Measurements from ENCODE around the gene ANKZF1. TPM values are rescaled to one million over a fixed set of nuclear protein-coding genes. Genes with fewer than 3 reads are reported as not detected.

ANKZF1 gene, protein sequence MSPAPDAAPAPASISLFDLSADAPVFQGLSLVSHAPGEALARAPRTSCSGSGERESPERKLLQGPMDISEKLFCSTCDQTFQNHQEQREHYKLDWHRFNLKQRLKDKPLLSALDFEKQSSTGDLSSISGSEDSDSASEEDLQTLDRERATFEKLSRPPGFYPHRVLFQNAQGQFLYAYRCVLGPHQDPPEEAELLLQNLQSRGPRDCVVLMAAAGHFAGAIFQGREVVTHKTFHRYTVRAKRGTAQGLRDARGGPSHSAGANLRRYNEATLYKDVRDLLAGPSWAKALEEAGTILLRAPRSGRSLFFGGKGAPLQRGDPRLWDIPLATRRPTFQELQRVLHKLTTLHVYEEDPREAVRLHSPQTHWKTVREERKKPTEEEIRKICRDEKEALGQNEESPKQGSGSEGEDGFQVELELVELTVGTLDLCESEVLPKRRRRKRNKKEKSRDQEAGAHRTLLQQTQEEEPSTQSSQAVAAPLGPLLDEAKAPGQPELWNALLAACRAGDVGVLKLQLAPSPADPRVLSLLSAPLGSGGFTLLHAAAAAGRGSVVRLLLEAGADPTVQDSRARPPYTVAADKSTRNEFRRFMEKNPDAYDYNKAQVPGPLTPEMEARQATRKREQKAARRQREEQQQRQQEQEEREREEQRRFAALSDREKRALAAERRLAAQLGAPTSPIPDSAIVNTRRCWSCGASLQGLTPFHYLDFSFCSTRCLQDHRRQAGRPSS
- total RNA-seq = 29.2 and 29.9 TPM in 2 replicates

DNA sequence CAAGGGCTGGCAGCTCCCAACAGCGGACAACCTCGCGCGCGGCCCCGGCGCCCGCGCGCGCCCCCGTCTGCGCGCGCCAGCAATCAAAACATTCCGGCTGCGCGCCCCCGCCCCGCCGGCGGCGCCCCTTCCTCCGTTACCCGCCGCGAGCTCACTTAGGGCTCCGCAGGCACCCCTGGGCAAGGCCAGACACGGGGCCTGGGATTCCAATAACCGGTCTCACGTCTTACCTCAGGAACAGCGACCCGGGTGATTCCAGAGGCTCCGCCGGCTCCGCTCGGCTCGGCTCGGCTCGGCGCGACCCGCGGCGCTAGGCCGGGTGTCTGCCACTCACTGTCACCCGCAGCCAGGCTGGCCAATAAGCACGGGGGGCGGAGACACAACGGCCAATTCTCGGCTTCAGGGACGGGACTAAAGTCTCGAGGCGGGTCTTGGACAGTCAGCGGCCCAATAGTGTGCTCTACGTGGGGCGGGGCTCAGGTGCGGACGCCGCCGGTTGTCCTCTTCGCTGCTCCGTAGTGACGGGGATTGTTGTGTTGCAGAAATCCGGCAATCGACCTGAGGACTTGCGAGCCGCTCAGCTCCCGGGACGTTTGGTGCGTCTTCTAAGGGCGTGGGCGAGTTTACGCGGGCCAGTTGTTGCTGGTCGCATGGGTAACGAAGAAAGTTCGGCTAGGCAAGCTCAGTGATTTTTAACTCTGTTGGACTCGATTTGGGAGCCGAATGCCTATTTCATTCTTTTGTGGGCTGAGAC, at the start of gene ANKZF1, which contains the start of gene ATG9A:
TSS of gene ANKZF1 (plus strand) at position 502 of the 754 bp plus-strand sequence. CDS start 452 bp downstream, outside the sequence.
TSS of gene ATG9A (minus strand) at position 332 of the 754 bp plus-strand sequence. CDS start 1,612 bp downstream, outside the sequence.

DNA sequence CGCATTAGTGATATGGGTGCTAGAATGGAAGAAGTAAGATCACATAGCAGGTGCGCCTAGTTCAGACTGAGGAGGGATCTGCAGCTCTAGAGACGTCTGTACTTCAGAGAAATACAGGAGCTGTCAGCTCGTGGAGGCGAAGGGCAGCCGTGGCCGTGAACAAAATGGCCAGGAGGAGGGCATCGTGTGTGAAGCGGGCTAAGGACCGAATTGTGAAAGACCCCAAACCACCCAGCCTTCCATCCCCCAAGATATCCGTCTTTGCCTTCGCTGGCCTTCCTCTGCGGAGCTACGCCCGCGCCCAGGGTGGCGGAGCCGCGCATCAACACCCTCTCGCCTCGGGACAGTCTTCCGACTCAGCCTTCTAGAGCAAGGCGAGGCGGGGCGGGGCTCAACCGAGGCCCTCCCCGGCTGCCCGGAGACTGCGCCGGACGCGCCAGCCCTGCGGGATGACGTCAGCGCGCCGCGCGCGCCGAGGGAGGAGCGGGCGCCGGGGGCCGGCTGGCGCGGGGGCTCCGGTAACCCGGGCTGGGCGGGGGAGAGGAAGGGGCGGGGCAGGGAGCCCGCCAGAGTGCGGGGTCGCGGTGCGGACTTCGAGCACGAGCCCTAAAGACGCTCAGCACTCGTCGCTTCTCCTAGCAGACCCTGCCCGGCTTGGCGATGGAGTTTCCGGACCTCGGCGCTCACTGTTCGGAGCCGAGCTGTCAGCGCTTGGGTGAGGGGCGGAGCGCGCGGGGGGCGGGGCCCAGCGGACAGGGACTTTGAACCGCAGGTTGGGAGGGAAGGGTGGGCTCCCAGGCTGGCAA, 23.1 kb upstream of the ANKZF1 start, which contains the start of gene ZFAND2B:
TSS of gene ZFAND2B (plus strand) at position 455 of the 806 bp plus-strand sequence. CDS start at position 661, 206 bp downstream.

DNA sequence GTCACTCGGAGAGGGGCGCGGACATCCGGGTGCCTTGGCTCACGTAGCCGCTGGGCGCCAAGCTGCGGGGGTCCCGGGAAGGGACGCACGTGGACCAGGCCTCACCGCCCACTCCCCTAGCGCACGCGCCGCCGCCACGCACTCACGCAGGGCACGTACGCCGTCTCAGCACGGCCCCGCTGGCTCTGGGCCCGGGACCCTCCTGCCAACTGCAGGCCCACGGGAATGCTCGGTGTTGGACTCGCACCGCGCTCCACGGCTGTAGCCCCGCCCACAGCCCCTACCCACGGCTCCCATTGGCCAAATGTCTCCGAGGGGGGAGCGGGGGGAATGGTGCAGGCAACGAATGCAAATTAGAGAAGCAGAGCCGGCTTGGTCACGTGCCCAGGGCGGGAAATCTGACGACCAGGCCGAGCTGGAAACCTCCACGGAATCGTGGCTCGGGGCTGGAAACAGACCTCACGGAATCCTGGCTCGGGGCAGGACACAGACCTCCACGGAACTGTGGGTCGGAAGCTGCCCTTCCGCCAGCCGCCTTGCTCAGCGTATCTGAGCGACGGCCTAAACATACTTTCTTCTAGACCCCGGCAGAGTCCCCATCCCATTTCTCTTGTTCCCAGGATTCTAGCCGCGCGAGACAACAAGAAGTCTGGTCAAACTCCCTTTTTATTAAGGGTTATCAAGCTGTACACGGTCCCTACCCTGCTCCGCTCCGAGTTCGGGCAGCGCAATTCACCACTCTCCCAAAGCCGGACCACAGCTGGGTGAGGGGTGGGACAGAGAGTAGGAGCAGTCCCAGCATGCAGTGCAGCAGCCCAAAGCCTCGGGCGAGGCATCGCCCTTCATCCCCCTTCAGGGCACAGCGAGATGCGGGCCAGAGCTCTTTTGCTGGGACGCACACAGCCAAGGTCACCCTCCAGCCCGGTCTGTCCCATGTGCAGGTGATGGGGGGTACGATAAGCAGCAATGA, 10.6 kb upstream of the ANKZF1 start, which contains the start of gene ABCB6:
TSS of gene ABCB6 (minus strand) at position 227 of the 970 bp plus-strand sequence. CDS start 285 bp downstream, outside the sequence.

DNA sequence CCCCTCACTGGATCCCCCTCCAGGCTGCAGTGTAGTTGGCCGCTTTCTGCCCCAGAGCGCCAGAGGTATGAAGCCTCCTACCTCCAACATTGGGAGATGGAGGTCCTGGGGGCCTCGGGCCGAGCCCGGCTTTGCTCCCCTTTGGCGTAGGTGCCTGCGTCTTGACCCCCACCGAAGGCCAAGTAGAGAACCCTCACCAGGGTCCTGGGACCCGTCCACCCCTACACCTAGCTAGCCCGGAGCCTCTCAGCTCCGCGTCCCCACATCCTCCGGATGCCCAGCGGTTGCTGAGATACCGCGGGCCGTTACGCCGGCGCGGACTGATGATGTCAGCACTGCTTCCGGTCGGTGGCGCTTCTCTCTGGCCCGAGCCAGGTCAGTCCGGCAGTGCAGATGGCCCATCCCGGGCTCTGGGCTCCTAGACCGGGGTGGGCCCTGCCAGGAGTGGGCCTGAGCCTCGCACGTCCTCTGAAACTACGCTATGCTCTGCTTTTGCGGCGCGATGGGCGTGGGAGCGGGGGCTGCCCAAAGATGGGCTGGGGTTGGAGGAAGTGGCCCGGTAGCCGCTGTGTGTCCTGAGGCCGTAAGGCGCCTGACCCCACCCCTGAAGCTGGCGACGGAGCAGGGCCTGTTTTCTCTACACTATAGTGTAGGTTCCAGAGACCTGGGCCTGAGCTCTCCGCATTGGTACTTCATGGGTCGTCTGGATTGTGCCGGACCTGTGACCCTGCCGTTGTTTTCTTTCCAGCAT, 15.7 kb downstream of the ANKZF1 start, which contains the start of the genes GLB1L and STK16:
TSS of gene GLB1L (minus strand) at position 297 of the 751 bp plus-strand sequence. CDS start 1,871 bp downstream, outside the sequence.
TSS of gene STK16 (plus strand) at position 332 of the 751 bp plus-strand sequence. CDS start 521 bp downstream, outside the sequence.

DNA sequence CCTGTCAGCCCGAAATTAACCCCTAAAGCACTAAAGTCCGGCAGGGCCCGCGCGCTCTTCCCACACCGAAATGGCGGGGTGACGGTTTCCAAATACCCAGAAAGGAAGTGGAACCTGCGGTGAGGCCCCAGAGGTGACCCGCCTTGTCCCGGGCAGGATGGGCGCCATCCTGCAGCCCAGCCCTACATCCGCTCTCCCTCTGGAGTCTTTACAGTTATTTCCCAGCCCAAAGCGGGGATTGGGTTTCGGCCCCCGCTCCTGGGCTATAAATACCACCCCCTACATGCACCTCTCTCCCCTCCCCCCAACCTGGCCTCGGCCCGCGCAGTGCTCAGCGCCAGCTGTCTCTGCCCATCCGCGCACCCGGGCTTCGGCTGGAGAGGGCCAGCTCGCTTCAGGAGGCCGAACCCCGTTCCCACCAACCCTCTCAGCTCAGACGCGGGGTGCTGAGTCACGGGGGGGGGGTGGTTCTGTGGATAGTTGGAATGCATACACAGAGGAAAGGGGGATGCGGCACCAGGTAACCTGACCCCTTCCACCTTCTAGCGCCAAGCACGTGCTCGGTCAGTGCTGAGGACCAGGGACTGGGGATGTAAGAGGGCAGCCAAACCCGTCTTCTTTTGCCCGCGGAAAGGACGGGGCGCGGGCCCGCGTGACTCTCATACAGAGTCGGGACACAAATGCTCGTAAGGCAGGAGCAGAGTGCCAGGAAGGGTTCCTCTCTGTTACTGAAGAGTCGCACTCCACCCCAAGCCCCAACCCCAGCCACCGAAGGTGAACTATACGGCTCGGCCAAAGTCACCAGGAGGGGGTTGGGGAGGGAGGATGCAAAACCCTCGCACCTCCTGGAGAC, 23.5 kb downstream of the ANKZF1 start, which contains the start of gene TUBA4B:
TSS of gene TUBA4B (plus strand) at position 344 of the 853 bp plus-strand sequence. CDS start at position 509, 165 bp downstream.

DNA sequence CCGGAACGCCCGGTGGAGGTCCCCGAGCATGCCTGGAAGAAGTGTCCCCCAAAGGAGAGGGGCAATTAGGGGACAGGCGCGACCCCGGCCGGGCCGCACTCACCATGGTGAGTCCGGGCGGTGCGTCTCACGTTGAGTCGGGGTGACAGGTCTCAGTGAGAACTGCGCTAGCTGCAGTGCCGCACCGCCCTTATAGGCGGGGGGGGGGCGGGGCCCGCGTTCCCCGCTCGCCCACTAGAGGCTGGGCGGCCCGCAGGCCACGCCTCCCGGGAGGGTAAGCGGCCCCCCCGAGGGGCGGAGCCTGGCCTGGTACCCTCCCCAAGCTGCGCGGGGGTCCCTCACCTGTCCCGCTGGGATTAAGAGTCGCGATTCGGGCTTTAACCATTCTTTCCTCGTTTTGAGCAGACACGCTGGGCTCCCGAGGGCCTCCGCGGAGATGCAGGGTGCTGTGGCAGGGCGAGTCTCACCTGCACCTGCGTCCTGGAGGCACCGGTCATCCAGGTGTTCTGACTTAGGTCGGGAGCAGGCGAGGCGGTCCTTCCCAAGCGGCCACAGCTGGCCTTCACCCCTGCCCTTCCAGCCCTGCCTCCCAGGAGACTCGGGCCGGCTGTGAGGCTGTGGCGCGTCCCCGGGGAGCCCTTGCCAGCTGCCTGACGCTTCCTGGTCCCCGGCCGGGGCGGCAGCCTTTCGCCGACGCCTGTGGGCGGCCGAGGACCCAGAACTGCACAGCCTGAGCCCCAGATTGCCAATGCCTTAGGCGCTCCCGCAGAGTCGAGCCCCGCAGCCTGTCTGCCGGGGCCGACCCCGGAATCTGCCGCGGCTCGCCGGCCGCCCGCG, 24.4 kb downstream of the ANKZF1 start, which contains the start of gene TUBA4A:
TSS of gene TUBA4A (minus strand) at position 166 of the 837 bp plus-strand sequence. CDS start at position 106, 60 bp downstream.

DNA sequence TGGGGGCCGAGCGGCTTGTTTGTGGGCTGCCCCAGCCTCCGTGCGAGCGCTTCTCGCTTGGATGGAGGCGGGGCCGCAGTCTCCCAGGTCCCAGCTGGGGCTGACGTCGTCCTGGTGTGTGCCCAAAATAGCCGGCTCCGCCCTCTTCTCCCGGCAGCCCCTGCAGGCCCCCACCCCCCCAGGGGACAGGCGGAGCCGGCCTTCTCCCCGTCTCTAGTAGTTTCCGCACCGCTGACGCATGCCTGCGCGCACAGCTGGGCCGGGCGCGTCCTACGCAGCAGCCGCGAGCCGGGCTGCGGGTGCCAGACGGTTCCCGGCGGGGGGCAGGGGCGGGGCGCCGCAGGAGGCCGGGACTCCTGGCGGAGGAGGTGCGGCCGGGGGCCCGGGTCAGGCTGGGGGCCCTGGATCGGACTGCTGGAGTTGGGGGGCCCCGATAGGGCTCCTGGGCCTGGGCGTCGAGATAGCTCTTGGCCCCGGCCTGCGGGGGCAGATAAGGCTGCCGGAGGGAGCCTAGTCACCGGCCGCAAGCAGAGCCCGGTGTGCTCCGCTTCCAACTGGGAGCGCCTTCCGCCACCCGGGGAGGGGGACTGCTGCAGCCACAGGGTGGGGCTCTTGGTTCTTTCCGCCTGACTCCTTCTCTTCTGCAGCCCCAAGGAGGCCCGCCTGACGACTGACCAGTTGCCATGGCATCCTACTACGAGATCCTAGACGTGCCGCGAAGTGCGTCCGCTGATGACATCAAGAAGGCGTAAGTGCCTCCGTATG, 49.7 kb downstream of the ANKZF1 start, which contains the start of gene DNAJB2:
TSS of gene DNAJB2 (plus strand) at position 216 of the 765 bp plus-strand sequence. CDS start at position 684, 468 bp downstream.

Other genes with a start within 250 kb of the ANKZF1 start
- gene FEV, start 244.6 kb upstream of the ANKZF1 start, total RNA-seq = not detected in 2 replicates
- gene CRYBA2, start 236.4 kb upstream of the ANKZF1 start, total RNA-seq = not detected in 2 replicates
- gene CFAP65, start 188.3 kb upstream of the ANKZF1 start, total RNA-seq = not detected in 2 replicates
- 0.13 TPM in 1 of 2 replicates, not detected in the other for gene IHH, start 168.9 kb upstream of the ANKZF1 start, total RNA-seq
- 21.4 and 21.9 TPM in 2 replicates for gene NHEJ1, start 69.0 kb upstream of the ANKZF1 start, total RNA-seq
- 1.8 and 2.1 TPM in 2 replicates for gene SLC23A3, start 59.8 kb upstream of the ANKZF1 start, total RNA-seq
- 19.5 and 20.2 TPM in 2 replicates for gene CNPPD1, start 52.9 kb upstream of the ANKZF1 start, total RNA-seq
- gene RETREG2, start 51.5 kb upstream of the ANKZF1 start, total RNA-seq = 46.5 and 54.5 TPM in 2 replicates
- 13.8 and 13.9 TPM in 2 replicates for gene ZFAND2B, start 23.0 kb upstream of the ANKZF1 start, total RNA-seq
- gene ABCB6, start 10.8 kb upstream of the ANKZF1 start, total RNA-seq = 22.3 and 25.8 TPM in 2 replicates
- 39.1 and 67.8 TPM in 2 replicates for gene ATG9A, start 170 bp upstream of the ANKZF1 start, total RNA-seq
- 5.0 and 5.1 TPM in 2 replicates for gene GLB1L, start 15.6 kb downstream of the ANKZF1 start, total RNA-seq
- gene STK16, start 15.7 kb downstream of the ANKZF1 start, total RNA-seq = 19.5 and 29.9 TPM in 2 replicates
- not detected in 2 replicates for gene TUBA4B, start 23.4 kb downstream of the ANKZF1 start, total RNA-seq
- 50.7 and 51.4 TPM in 2 replicates for gene TUBA4A, start 24.1 kb downstream of the ANKZF1 start, total RNA-seq
- gene DNAJB2, start 49.6 kb downstream of the ANKZF1 start, total RNA-seq = 13.7 and 15.4 TPM in 2 replicates
- gene PTPRN, start 79.6 kb downstream of the ANKZF1 start, total RNA-seq = not detected in 2 replicates
- not detected in 2 replicates for gene RESP18, start 102.9 kb downstream of the ANKZF1 start, total RNA-seq
- gene DNPEP, start 158.1 kb downstream of the ANKZF1 start, total RNA-seq = 29.8 and 40.6 TPM in 2 replicates
- gene DES, start 188.6 kb downstream of the ANKZF1 start, total RNA-seq = not detected in 2 replicates
- 0.43 and 0.80 TPM in 2 replicates for gene SPEG, start 205.0 kb downstream of the ANKZF1 start, total RNA-seq